Measurements from ENCODE around the gene CAPN15. TPM values are rescaled to one million over a fixed set of nuclear protein-coding genes. Genes with fewer than 3 reads are reported as not detected.
A peak's percentile ranks its signal among the peaks of the same experiment; 100 is the strongest.

CAPN15 gene
- total RNA-seq, 4 donors from 2014 or later, result 24.9 to 44.7 (median 43.3) TPM

DNA sequence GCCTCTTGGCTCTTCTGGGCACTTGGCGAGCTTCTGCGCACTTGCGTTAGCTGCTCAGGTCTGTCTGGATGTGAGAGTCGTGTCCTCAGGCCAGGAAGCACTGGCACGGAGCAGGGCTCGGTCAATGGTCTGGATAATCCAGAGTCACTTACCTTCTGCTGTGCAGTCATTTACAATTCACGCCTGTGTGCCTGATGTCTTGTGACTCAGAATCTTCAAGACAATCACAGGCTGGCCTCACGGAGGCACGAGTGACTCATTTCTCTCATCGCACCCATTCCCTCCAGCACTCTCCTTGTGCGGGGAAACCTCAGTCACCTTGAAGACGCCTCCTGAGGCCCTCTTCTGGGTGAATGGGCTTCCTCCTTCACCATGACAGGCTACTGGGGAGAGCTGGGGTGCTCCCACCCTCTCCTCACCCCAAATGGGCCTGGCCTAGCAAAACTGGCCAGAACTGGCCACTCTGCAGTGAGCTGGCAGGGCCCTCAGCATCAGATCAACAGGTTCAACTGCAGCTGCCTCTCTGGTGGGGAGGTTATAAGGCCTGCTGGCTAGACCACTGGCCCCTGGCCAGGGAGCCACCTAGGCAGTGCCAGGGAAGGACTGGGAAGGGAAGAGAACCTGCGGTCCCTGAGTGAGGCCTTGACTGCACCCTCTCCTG, 1.9 kb upstream of the CAPN15 start:
- H3K9me3 ChIP-seq, result no peaks in the 10 kb centered on the region
- peaks cover 5 to 16% (median 13%) of the 10 kb centered on the region in 4 donors for H3K36me3 ChIP-seq
- intact Hi-C loops (cut with DNase I), result loop anchor here (10.0 kb wide), 2 partner anchors 101 to 131 kb away; partner anchors contain the start of genes NME4 and RAB11FIP3
- peaks cover 39 to 58% (median 54%) of the 10 kb centered on the region in 4 donors for H3K4me1 ChIP-seq
- H3K27ac ChIP-seq (replicated peaks in 1 of 4), result peak overlapping the region; percentile 97 to 99 (median 98)
- DNase-seq (ENCODE audit: extremely low spot score), result no peak
- no peaks in the 10 kb centered on the region for H3K27me3 ChIP-seq
- 64% methylated on average over 13 of the region's 13 CpGs for WGBS
- TF ChIP-seq, protein P1, sequence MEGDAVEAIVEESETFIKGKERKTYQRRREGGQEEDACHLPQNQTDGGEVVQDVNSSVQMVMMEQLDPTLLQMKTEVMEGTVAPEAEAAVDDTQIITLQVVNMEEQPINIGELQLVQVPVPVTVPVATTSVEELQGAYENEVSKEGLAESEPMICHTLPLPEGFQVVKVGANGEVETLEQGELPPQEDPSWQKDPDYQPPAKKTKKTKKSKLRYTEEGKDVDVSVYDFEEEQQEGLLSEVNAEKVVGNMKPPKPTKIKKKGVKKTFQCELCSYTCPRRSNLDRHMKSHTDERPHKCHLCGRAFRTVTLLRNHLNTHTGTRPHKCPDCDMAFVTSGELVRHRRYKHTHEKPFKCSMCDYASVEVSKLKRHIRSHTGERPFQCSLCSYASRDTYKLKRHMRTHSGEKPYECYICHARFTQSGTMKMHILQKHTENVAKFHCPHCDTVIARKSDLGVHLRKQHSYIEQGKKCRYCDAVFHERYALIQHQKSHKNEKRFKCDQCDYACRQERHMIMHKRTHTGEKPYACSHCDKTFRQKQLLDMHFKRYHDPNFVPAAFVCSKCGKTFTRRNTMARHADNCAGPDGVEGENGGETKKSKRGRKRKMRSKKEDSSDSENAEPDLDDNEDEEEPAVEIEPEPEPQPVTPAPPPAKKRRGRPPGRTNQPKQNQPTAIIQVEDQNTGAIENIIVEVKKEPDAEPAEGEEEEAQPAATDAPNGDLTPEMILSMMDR (IDR thresholded peaks at IDR 0.05), result no peak
- TF ChIP-seq EP300 (IDR thresholded peaks at IDR 0.05) (no peak), POLR2AphosphoS5 (IDR thresholded peaks at IDR 0.05) (no peak), POLR2A (IDR thresholded peaks at IDR 0.05; ENCODE audit: low read depth) (no peak)
- peak overlapping the region; percentile 70 to 96 (median 88) for H3K4me3 ChIP-seq

DNA sequence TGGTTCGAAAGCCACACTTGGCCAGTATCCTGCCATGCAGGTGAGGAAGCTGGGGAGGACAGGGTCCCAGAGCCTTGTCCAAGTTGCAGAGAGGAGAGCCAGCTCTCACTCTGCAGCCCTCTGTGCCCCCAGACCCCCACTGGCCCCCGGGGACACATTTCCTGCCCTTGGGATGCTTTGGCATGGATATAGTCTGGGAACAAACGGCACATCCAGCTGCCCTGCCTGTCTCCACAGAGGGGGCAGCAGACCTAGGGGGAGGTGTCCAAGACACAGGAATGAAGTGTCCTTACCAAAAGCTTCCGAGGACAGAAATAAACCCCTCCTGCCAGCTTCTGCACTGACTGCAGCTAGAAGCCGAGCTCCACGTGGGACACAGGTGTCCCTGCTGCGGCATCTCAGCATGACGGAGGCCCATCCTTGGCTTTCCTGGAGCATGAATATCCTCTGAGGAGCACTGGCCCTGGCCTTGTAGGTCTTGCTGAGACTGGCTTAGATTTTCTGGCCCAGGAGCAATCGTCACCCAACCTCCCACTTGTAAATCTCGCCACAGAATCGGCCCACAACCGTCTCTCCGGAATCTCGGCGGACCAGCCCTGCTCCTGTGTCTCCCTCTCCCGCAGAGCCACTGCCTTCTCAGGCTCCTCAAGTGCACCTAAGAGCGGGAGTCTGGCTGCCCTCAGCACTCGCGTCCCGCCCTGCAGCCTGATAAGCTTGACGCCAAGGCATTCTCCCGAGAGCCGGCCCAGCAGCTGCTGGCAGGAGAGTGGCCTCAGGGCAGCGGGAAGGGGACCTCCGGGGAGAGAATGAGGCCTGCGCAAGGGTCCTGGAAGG, 1.1 kb upstream of the CAPN15 start:
- TF ChIP-seq, protein P1 (IDR thresholded peaks at IDR 0.05), result no peak
- no peak for TF ChIP-seq POLR2AphosphoS5 (IDR thresholded peaks at IDR 0.05)
- TF ChIP-seq POLR2A (IDR thresholded peaks at IDR 0.05; ENCODE audit: low read depth), result no peak
- TF ChIP-seq EP300 (IDR thresholded peaks at IDR 0.05), result no peak
- H3K4me1 ChIP-seq, result peaks cover 39 to 65% (median 58%) of the 10 kb centered on the region in 4 donors

DNA sequence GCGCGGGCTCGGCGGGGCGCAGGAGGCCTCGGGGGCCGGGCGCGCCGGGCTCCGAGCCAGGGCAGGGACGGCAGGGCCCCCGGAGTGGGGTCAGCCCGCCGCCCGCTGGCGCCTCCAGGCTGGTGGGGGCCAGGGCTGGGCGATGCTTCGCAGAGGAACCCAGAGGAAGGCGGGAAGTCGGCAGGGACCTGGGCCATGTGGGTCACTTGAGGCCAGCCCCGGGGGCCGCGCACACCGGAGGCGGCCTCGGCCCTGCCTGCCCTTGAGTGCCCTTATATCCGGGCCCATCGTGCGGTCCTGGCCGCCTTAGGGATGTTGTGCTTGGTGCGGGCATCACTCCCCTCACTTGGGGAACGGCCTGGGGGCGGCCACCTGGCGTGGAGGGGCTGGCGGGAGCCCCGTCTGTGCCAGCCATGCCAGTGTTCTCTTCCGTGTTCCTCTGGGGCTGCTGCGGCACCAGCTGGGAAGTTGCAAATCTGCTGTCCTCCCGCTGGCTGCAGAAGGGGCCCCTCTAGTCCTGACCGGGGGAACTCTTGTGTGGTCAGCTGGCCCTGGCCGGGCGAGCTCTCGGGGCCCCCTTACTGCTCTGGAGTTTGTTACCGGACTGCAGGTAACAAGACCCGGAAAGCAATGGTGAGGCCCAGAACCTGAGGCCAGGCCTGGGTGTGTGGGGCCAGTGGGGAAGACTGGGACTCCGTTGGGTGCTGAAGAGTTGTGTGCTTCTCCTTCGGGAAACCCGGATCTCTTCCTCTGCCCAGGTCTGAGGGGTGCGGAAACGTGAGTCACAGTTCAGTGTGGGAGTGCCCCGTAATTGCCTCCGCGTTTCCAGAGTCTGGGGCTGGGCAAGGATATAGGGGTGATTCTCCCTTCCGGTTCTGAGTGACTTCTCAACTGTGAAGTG, 849 bp downstream of the CAPN15 start:
- peaks cover 49 to 71% (median 61%) of the 10 kb centered on the region in 4 donors for H3K4me1 ChIP-seq
- H3K36me3 ChIP-seq, result peaks cover 0 to 6% (median 4%) of the 10 kb centered on the region in 4 donors
- TF ChIP-seq POLR2A (IDR thresholded peaks at IDR 0.05; ENCODE audit: low read depth) (no peak), EP300 (IDR thresholded peaks at IDR 0.05) (no peak), POLR2AphosphoS5 (IDR thresholded peaks at IDR 0.05) (no peak)
- TF ChIP-seq, protein P1 (IDR thresholded peaks at IDR 0.05), result no peak
- DNase-seq (ENCODE audit: extremely low spot score), result no peak
- peak overlapping the region; percentile 65 to 99 (median 98) for H3K27ac ChIP-seq (replicated peaks in 1 of 4)
- intact Hi-C loops (cut with DNase I), result loop anchor here (10.0 kb wide), 2 partner anchors 104 to 134 kb away; partner anchors contain the start of genes NME4 and RAB11FIP3
- peak overlapping the region; percentile 70 to 96 (median 88) for H3K4me3 ChIP-seq
- WGBS, result 11% methylated on average over 18 of the region's 55 CpGs
- no peaks in the 10 kb centered on the region for H3K9me3 ChIP-seq
- H3K27me3 ChIP-seq, result no peaks in the 10 kb centered on the region

More for the DNA sequence above, 1.1 kb upstream of the CAPN15 start:
- H3K4me3 ChIP-seq, result peak overlapping the region; percentile 70 to 96 (median 88)
- WGBS, result 10% methylated on average over 10 of the region's 26 CpGs
- intact Hi-C loops (cut with DNase I), result loop anchor here (10.0 kb wide), 2 partner anchors 102 to 132 kb away; partner anchors contain the start of genes NME4 and RAB11FIP3
- H3K27ac ChIP-seq (replicated peaks in 1 of 4), result peak overlapping the region; percentile 97 to 99 (median 98)
- no peaks in the 10 kb centered on the region for H3K27me3 ChIP-seq
- H3K9me3 ChIP-seq, result no peaks in the 10 kb centered on the region
- DNase-seq (ENCODE audit: extremely low spot score), result no peak
- H3K36me3 ChIP-seq, result peaks cover 0 to 8% (median 7%) of the 10 kb centered on the region in 4 donors

DNA sequence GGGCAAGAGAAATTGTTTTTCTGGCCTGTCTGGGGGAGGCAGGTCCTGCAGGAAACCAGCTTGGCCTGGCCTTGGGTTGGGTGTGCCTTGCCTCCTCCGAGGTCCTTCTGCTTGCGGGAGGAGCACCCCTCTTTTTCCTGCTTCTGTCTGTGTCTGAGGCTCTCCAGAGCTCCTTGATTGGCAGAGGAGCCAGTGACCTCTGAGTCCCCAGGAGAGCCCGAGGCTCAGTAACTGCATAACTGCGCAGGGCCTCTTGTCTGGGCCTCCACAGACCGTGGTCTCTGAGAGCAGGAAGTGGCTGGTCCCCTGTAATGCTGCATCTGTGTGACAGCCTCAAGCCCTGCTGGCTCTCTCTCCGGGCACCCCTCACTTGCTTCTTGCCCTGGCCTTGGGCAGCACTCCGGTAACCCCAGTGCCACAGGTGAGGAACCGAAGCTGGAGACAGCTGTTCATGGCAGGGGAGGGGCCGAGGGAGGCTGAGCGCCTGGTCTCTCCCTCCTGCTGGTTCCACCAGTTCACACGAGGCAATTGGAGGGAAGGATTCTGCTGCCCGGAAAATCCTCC, 1.6 kb downstream of the CAPN15 start:
- H3K27ac ChIP-seq (replicated peaks in 1 of 4), result peak overlapping the region; percentile 65 to 99 (median 98)

More for the DNA sequence above, 1.6 kb downstream of the CAPN15 start:
- TF ChIP-seq POLR2AphosphoS5 (IDR thresholded peaks at IDR 0.05), result no peak
- TF ChIP-seq, protein P1 (IDR thresholded peaks at IDR 0.05), result no peak
- no peak for TF ChIP-seq POLR2A (IDR thresholded peaks at IDR 0.05; ENCODE audit: low read depth)
- TF ChIP-seq EP300 (IDR thresholded peaks at IDR 0.05), result no peak
- Histone ChIP-seq H3K4me1 (peaks cover 54 to 73% (median 62%) of the 10 kb centered on the region in 4 donors), H3K4me3 (peak overlapping the region; percentile 70 to 96 (median 88)), H3K36me3 (peaks cover 0 to 8% (median 6%) of the 10 kb centered on the region in 4 donors), H3K27me3 (no peaks in the 10 kb centered on the region), H3K9me3 (no peaks in the 10 kb centered on the region)
- WGBS, result 60% methylated on average over 8 of the region's 12 CpGs
- no peak for DNase-seq (ENCODE audit: extremely low spot score)
- intact Hi-C loops (cut with DNase I), result loop anchor here (10.0 kb wide), 2 partner anchors 104 to 134 kb away; partner anchors contain the start of genes NME4 and RAB11FIP3

All from esophagus muscularis mucosa (tissue), 4 donors.